ENCODE data around the gene KLHL14.

The KLHL14 gene

GRCh38 chr18:32773382-32773712 is 524 bp upstream of the KLHL14 start:
- Histone ChIP-seq H3K9me3 (replicated peaks in 1 of 11) (no peaks in the 10 kb centered on the region), H3K27ac (no peak overlapping the region), H3K27me3 (peaks cover 28 to 65% (median 31%) of the 10 kb centered on the region in 11 experiments), H3K4me1 (peaks cover 20 to 52% (median 41%) of the 10 kb centered on the region in 10 experiments; a peak in 19 of 20 replicates), H4K20me1 (peaks cover 0 to 23% (median 0%) of the 10 kb centered on the region in 11 experiments; a peak in 4 of 22 replicates), H3K4me3 (0 out of 20 replicates have a peak overlapping the region, but pooled peaks of 1 of the 10 experiments have one; percentile 66), H3K36me3 (no peaks in the 10 kb centered on the region), H3K4me2 (peak overlapping the region in 8 of 11 experiments; percentile 84 to 99 (median 98); a peak in 15 of 22 replicates), H3K9ac (no peak overlapping the region)
- no peak for TF ChIP-seq Cebpa-rat (IDR thresholded peaks at IDR 0.05)

GRCh38 chr18:32771871-32772580 is 797 bp downstream of the KLHL14 start:
- Histone ChIP-seq H3K4me3 (peak overlapping the region; percentile 50 to 71 (median 63)), H3K9me3 (replicated peaks in 1 of 11) (no peaks in the 10 kb centered on the region), H3K4me1 (peaks cover 20 to 53% (median 41%) of the 10 kb centered on the region in 10 experiments; a peak in 19 of 20 replicates), H4K20me1 (peaks cover 0 to 23% (median 0%) of the 10 kb centered on the region in 11 experiments; a peak in 4 of 22 replicates), H3K36me3 (no peaks in the 10 kb centered on the region), H3K9ac (peak overlapping the region in 9 of 11 experiments; percentile 15 to 71 (median 54); a peak in 14 of 22 replicates), H3K27ac (no peak overlapping the region; a peak in 1 of 22 replicates), H3K4me2 (peak overlapping the region; percentile 84 to 99 (median 97)), H3K27me3 (peaks cover 35 to 74% (median 42%) of the 10 kb centered on the region in 11 experiments)
- TF ChIP-seq Cebpa-rat (IDR thresholded peaks at IDR 0.05): no peak

- peaks cover 20 to 53% (median 41%) of the 10 kb centered on the region in 10 experiments; a peak in 19 of 20 replicates for H3K4me1 ChIP-seq
- peak overlapping the region in 10 of 11 experiments; percentile 1 to 71 (median 46); a peak in 18 of 22 replicates for H3K9ac ChIP-seq
- H3K4me2 ChIP-seq: peak overlapping the region; percentile 84 to 99 (median 97)
- peak overlapping the region; percentile 50 to 71 (median 63) for H3K4me3 ChIP-seq
- H3K36me3 ChIP-seq: no peaks in the 10 kb centered on the region
- peak overlapping the region in 2 of 11 experiments; percentile 28; a peak in 1 of 22 replicates for H3K27ac ChIP-seq
- no peak for TF ChIP-seq Cebpa-rat (IDR thresholded peaks at IDR 0.05)
- peaks cover 0 to 23% (median 0%) of the 10 kb centered on the region in 11 experiments; a peak in 4 of 22 replicates for H4K20me1 ChIP-seq
- H3K9me3 ChIP-seq (replicated peaks in 1 of 11): no peaks in the 10 kb centered on the region
- H3K27me3 ChIP-seq: peaks cover 35 to 74% (median 42%) of the 10 kb centered on the region in 11 experiments
Measured at GRCh38 chr18:32771169-32771751, 1.6 kb downstream of the KLHL14 start.

GRCh38 chr18:32770666-32771168 is 2.1 kb downstream of the KLHL14 start:
- H3K4me1 ChIP-seq: peaks cover 20 to 53% (median 41%) of the 10 kb centered on the region in 10 experiments; a peak in 19 of 20 replicates
- peak overlapping the region; percentile 84 to 99 (median 97) for H3K4me2 ChIP-seq
- H3K27me3 ChIP-seq: peaks cover 35 to 74% (median 42%) of the 10 kb centered on the region in 11 experiments
- no peaks in the 10 kb centered on the region for H3K9me3 ChIP-seq (replicated peaks in 1 of 11)
- peaks cover 0 to 23% (median 0%) of the 10 kb centered on the region in 11 experiments; a peak in 4 of 22 replicates for H4K20me1 ChIP-seq
- no peak for TF ChIP-seq Cebpa-rat (IDR thresholded peaks at IDR 0.05)
- peak overlapping the region in 10 of 11 experiments; percentile 1 to 71 (median 46); a peak in 17 of 22 replicates for H3K9ac ChIP-seq
- no peaks in the 10 kb centered on the region for H3K36me3 ChIP-seq
- H3K27ac ChIP-seq: peak overlapping the region in 2 of 11 experiments; percentile 28; a peak in 1 of 22 replicates
- H3K4me3 ChIP-seq: peak overlapping the region; percentile 50 to 71 (median 63)

- Histone ChIP-seq H3K4me3 (peak overlapping the region; percentile 23 to 58 (median 42); a peak in 16 of 20 replicates), H3K4me2 (peak overlapping the region; percentile 76 to 99 (median 94)), H3K9ac (peak overlapping the region in 1 of 11 experiments; percentile 10; a peak in 1 of 22 replicates), H3K9me3 (replicated peaks in 1 of 11) (no peaks in the 10 kb centered on the region), H3K36me3 (no peaks in the 10 kb centered on the region), H3K27ac (no peak overlapping the region), H3K4me1 (peaks cover 20 to 53% (median 41%) of the 10 kb centered on the region in 10 experiments; a peak in 19 of 20 replicates), H3K27me3 (peaks cover 35 to 74% (median 42%) of the 10 kb centered on the region in 11 experiments), H4K20me1 (peaks cover 0 to 23% (median 0%) of the 10 kb centered on the region in 11 experiments; a peak in 4 of 22 replicates)
- TF ChIP-seq Cebpa-rat (IDR thresholded peaks at IDR 0.05): no peak
Measured at GRCh38 chr18:32770054-32770665, 2.7 kb downstream of the KLHL14 start.

GRCh38 chr18:32769586-32770053 is 3.2 kb downstream of the KLHL14 start:
- H3K9ac ChIP-seq: peak overlapping the region in 1 of 11 experiments; percentile 10; a peak in 1 of 22 replicates
- no peaks in the 10 kb centered on the region for H3K36me3 ChIP-seq
- peak overlapping the region; percentile 76 to 99 (median 94) for H3K4me2 ChIP-seq
- no peak overlapping the region for H3K27ac ChIP-seq
- H3K4me3 ChIP-seq: peak overlapping the region; percentile 23 to 58 (median 42); a peak in 17 of 20 replicates
- H3K4me1 ChIP-seq: peaks cover 20 to 53% (median 41%) of the 10 kb centered on the region in 10 experiments; a peak in 19 of 20 replicates
- no peak for TF ChIP-seq Cebpa-rat (IDR thresholded peaks at IDR 0.05)
- peaks cover 0 to 23% (median 0%) of the 10 kb centered on the region in 11 experiments; a peak in 4 of 22 replicates for H4K20me1 ChIP-seq
- peaks cover 35 to 74% (median 42%) of the 10 kb centered on the region in 11 experiments for H3K27me3 ChIP-seq
- no peaks in the 10 kb centered on the region for H3K9me3 ChIP-seq (replicated peaks in 1 of 11)

GRCh38 chr18:32769071-32769585 is 3.7 kb downstream of the KLHL14 start:
- Histone ChIP-seq H3K4me2 (peak overlapping the region in 7 of 11 experiments; percentile 11 to 88 (median 45); a peak in 13 of 22 replicates), H3K4me3 (peak overlapping the region in 2 of 10 experiments; percentile 8 to 13; a peak in 2 of 20 replicates), H3K27me3 (peaks cover 35 to 70% (median 42%) of the 10 kb centered on the region in 11 experiments), H3K4me1 (peaks cover 20 to 48% (median 38%) of the 10 kb centered on the region in 10 experiments; a peak in 19 of 20 replicates), H3K9ac (peak overlapping the region in 1 of 11 experiments; percentile 29; a peak in 1 of 22 replicates), H3K9me3 (replicated peaks in 1 of 11) (no peaks in the 10 kb centered on the region), H4K20me1 (peaks cover 0 to 23% (median 0%) of the 10 kb centered on the region in 11 experiments; a peak in 4 of 22 replicates), H3K27ac (no peak overlapping the region), H3K36me3 (no peaks in the 10 kb centered on the region)
- TF ChIP-seq Cebpa-rat (IDR thresholded peaks at IDR 0.05): no peak

- TF ChIP-seq Cebpa-rat (IDR thresholded peaks at IDR 0.05): no peak
- Histone ChIP-seq H3K4me1 (peaks cover 20 to 31% (median 22%) of the 10 kb centered on the region in 10 experiments; a peak in 19 of 20 replicates), H4K20me1 (peaks cover 0 to 23% (median 0%) of the 10 kb centered on the region in 11 experiments; a peak in 4 of 22 replicates), H3K4me2 (no peak overlapping the region), H3K4me3 (no peak overlapping the region), H3K36me3 (no peaks in the 10 kb centered on the region), H3K27me3 (peaks cover 35 to 56% (median 42%) of the 10 kb centered on the region in 11 experiments), H3K9ac (no peak overlapping the region), H3K9me3 (replicated peaks in 1 of 11) (no peaks in the 10 kb centered on the region), H3K27ac (no peak overlapping the region)
Measured at GRCh38 chr18:32767400-32767799, 5.4 kb downstream of the KLHL14 start.

Measured in BLaER1 treated with 17β-estradiol and CSF1 and Interleukin-3, amounts not matched to agents 10 nM and 100 nM (cell line).